Effector CD4-positive, alpha-beta T cell (primary cell): ENCODE measurements around the gene AFMID.

ENCODE experiments used
- DNase-seq: peaks from one replicate; pipeline ENCODE4 v3.0.0-alpha.2; 2020

Gene AFMID

DNA sequence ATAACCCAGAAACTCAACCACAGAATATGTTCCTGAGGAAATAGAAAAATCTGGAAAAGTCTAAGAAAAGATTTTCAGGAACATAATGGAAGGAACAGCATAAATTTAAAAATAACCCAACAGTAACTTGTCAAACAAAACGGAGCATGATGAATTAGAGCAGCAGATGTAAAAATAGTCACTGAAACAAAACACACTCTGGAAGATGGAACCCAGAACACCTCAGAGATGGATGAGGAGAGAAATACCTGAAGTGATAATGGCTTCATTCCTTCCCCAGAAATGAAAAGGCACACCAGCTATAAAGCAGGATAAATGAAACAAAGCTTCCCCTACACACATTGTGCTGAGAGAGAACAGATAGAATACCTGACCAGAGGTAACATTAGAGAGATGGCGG is 6.7 kb upstream of the AFMID start:
- no peak for DNase-seq

DNA sequence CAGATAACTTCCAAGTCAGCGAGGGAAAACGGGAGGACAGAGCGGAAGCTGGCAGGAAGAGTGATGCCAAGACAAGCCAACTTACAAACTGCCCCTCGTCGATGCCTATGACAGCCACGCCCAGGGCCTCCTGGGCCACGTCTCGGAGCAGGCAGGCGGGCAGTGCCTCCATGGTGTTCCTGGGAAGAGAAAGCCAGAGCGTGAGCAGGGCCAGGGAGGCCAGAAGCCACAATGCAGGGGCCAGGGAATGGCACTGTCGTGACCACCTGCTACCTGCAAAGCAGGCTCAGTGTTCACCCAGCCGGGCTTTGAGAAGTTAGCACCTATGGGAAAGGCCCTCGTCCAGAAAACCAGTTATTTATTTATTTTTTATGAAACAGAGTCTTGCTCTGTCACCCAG is 4.7 kb upstream of the AFMID start:
- DNase-seq: no peak

DNA sequence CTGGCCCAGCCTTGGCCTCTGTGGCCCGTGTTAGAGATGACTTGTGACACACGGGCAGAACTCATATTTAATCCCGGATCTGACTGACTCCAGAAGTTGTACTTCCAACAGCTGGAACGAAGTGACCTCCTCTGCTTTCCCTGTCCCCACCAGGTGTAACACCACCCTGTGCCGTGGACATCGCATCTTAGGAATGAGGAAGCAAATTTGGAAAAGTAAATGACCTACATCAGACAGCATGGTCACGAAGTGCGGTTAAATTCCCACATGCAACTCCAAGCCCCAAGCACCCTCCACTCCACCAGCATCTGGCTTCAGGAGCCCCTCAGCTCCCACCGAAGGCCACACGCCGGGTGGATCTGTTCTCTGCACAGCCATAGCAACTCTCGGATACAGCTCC is 3.2 kb upstream of the AFMID start:
- DNase-seq: no peak

DNA sequence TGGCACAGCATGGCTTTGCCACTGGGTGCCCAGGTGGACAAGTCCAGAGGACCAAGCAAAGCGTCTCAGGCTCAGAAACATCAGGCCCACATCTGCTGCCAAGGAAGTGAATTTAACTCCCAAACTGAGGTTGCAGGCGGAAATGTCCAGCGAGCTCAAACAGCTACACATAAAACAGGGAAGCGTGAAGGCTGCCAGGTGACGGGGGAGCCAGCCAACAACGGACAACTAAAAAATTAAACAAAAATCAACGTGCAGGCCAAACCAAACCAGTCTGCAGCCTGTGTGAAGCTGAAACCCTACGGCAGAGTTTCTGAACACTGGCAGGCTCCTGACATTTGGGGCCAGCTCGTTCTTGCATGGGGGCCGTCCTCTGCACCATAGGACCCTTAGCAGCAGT is 2.8 kb upstream of the AFMID start:
- no peak for DNase-seq

DNA sequence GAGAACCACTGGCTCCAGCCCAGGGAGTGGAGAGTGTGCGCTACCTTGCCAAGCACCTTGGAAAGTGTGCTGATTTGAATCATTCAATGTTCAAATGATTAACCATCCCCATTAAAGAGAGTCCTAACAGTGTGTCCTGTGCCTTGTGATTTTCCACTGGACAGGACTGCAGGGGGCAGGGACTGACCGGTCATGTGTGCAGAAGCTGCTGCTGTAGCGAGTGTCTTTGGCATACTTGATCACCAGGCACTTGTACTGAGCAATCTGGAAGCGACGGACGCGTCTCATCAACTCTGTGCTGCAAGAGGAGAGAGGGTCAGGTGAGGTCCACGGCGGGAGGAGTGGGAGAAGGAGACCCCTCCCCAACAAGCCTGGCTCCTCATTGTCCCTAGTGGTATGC is 2.3 kb upstream of the AFMID start:
- DNase-seq: no peak

DNA sequence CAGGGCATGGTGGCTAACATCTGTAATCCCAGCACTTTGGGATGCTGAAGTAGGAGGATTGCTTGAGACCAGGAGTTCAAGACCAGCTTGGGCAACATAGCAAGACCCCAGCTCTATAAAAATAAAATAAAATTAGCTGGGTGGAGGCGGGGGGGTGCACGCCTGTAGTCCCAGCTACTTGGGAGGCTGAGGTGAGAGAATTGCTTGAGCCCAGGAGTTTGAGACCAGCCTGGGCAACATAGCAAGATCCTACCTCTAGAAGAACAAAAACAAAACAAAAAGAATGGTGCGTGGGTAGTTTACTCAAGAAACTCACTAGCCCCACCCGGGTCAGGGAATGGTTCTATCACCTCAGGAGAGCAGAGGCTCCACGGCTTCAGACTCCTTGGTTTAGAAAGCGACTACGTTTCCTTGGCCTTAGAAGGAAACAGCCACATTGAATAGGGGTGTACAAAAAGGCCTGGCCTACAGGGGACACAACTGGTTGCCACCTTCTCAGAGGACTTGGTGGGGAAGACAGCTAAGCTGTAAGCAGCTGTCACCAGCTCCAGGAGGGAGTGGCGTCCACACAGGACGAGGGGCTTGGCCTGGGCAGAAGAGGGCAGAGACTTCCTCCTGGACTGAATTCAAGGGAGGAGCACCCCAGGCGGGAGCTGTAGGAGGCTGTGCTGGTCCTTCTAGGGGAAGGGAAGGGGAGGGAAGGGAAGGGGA is 1.0 kb upstream of the AFMID start:
- DNase-seq: no peak

DNA sequence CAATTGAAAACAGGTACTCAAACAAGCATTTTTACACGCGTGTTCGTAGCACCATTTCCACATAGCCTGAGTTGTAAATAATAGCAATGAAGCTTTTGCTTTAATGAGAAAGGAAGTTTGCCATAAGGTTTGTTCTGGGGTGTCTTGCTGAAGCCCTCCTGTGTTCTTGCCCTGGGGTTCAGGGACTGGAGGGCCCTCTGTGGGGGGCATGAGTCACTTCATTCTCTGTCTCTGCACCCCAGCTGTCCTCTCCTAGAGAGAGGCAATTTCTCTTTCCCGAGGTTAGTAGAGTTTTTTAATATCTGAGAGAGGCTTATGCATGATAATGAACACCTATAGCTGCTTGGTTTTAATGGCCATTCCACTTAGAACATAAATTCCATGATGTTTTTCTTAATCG is 9.6 kb downstream of the AFMID start:
- DNase-seq: no peak

DNA sequence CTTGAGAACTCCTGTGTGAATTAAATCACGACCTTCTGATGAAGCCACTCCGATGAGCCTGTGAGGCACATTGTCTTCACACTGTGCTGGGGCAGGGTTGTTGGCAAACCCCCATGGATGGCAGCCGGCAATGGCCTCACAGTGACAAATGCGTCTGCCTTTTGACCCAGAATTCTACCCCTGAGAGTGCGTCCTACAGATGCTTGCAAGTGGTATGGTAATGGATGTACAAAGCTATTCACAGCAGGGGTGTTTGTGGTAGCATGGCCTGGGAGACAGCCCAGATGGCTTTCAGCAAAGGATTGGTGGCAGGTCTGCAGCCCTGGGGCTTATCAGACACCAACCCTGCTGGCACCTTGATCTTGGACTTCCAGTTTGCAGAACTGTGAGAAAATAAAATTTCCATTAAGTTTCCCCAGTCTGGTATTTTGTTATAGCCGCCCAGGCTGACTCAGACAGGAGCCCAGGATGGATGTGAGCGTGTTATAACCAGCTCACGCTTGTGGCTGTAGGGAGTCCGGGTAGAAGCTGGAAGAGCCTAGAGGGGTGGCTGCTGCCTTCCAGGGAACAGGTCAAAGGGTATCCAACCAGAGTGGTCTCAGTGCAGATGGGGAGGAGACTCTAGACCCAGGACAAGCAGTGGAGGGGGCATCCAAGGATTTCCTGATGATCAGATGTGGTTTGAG is 10.1 kb downstream of the AFMID start:
- no peak for DNase-seq

DNA sequence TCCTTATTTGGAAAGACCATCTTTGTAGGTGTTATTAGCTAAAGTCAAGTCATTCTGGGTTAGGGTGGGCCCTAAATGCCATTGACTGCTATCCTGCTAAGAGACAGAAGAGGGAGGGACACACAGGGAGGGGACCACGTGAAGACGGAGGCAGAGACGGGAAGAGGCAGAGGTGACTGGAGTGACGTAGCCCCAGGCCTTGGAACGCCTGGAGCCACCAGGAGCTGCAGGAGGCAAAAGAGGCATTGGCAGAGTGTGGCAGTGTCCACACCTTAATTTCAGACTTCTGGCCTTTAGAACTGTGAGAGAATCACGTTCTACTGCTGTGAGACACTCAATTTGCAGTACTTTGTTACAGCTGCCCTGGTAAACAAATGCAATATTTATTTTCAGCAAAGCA is 13.3 kb downstream of the AFMID start:
- DNase-seq: no peak

DNA sequence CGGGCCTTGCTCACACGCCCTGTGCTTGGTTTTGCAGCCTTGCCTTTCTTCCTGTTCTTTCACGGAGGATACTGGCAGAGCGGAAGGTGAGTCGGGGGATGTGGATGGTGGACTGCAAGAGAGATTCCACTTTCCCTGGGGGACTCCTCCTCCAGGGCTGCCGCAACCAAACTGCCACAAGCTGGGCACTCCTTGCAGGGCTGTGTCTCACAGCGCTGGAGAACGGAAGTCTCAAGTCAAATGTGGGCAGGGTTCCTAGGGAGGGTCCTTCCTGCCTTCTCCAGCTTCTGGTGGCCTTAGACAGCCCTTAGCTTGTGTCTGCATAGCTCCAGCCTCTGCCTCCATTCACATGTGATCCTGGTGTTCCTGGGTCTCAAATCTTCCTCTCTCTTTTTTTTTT is 15.5 kb downstream of the AFMID start:
- no peak for DNase-seq

DNA sequence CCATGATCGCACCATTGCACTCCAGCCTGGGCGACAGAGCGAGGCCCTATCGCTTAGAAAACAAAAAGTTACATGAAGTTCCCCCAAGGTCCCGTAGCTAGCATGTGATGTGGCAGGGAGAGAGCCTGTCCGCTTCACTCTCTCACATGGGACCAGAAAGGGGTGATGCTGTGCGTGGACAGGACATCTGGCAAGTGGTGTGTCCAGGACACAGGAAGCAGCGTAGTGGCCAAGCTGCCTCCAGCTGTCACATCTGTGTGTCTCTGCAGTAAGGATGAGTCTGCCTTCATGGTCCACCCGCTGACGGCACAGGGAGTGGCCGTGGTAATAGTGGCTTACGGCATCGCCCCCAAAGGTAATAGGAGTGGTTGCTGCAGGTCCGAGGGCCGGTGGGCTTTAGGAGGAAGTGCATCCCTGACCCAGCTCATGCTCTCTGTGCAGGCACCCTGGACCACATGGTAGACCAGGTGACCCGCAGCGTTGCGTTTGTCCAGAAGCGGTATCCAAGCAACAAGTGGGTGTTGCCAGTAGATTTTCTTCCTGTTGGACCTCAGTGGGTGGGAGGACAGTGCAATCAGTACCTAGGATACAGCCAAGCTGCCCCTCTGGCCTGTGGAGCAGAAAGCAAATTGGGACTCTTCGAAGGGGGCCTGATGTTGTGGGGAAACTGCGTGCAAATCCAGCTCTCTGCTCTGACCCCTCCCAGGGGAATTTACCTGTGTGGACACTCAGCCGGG is 17.4 kb downstream of the AFMID start:
- no peak for DNase-seq

DNA sequence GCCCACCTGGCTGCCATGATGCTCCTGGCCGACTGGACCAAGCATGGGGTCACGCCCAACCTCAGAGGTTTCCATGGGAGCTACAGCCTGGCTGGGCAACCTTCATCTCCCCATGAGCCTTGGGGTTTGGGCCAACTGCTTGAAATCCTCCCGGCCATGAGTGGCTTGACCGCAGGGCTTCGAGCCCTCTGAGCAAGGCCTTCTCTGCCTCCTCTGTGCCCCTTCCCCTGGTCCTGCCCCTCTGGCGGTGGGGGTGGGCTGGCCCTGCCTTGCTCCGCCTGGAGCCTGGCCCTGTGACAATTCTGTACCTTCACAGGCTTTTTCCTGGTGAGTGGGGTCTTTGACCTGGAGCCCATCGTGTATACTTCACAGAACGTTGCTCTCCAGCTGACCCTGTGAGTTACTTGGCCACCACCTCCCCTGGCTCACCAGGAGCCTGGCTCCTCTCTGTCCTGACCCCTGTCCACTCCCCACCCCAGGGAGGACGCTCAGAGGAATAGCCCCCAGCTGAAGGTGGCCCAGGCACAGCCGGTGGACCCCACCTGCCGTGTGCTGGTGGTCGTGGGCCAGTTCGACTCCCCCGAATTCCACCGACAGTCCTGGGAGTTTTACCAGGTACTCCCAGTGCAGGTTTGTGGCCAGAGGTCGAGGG is 18.1 kb downstream of the AFMID start:
- no peak for DNase-seq

DNA sequence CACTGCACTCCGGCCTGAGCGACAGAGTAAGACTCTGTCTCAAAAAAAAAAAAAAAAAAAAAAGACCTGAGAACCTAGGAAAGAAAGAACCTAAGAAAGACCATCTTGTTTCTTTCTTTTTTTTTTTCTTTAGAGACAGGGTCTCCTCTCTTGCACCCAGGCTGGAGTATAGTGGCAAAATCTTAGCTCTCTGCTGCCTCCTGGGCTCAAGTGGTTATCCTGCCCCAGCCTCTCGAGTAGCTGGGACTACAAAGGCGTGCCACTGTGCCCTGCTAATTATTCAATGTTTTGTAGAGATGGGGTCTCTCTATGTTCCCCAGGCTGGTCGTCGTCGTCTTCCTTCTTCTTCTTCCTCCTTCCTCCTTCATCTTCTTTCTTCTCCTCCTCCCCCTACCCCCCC is 19.1 kb downstream of the AFMID start:
- DNase-seq: no peak

DNA sequence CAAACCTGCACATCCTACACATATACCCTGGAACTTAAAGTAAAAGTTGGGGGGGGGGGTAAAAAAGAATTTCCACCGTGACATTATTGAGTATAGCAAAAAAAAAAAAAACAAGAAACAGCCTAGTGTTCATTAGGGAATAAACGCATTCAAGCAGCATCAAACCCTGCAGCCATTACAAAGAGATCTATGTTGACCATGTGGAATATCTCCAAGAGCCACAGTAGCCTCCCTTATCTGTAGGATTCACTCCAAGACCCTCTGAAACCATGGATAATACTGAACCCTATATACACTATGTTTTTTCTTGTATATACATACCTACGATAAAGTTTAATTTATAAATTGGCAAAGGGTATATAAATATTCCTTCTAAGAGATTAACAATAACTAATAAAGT is 21.3 kb downstream of the AFMID start:
- DNase-seq: no peak

DNA sequence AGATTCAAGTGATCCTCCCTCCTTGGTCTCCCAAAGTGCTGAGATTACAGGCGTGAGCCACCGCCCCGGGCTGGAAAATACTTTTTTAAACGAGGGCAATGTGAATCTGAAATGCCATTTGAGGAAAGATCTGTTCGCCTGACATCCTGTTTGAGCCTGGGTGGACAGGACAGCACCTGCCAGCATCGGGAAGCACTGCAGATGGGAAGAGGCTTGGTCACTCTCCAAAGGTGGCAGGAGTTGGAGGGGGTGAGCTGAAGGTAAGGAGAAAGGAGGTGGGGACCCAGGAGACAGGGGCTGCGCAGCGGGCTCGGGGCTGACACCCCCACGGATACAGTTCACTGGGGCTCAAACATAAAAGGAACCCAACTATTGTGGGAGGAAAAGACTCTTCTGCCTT is 22.9 kb downstream of the AFMID start:
- no peak for DNase-seq

DNA sequence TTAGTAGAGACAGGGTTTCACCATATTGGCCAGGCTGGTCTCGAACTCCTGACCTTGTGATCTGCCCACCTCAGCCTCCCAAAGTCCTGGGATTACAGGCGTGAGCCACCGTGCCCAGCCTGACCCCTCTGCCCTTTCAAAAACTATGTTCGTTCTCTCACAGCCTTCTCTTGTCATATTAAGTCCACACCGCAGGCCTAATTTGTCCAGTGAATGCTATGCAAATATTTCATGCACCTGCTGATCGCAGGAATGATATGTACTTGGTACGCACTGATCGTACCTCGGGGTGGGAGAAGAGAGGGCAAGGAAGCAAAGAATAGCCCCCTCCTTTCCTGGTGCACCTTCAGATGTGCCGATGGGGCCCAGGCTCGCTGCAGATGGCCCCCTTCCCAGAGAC is 23.9 kb downstream of the AFMID start:
- no peak for DNase-seq

DNA sequence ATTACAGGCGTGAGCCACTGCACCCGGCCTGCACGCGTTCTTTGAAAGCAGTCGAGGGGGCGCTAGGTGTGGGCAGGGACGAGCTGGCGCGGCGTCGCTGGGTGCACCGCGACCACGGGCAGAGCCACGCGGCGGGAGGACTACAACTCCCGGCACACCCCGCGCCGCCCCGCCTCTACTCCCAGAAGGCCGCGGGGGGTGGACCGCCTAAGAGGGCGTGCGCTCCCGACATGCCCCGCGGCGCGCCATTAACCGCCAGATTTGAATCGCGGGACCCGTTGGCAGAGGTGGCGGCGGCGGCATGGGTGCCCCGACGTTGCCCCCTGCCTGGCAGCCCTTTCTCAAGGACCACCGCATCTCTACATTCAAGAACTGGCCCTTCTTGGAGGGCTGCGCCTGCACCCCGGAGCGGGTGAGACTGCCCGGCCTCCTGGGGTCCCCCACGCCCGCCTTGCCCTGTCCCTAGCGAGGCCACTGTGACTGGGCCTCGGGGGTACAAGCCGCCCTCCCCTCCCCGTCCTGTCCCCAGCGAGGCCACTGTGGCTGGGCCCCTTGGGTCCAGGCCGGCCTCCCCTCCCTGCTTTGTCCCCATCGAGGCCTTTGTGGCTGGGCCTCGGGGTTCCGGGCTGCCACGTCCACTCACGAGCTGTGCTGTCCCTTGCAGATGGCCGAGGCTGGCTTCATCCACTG is 27.0 kb downstream of the AFMID start, which contains the start of gene BIRC5:
TSS of gene BIRC5 (plus strand) at position 238 of the 690 bp plus-strand sequence. CDS start at position 302, 64 bp downstream.
- DNase-seq: peak; percentile 89

DNA sequence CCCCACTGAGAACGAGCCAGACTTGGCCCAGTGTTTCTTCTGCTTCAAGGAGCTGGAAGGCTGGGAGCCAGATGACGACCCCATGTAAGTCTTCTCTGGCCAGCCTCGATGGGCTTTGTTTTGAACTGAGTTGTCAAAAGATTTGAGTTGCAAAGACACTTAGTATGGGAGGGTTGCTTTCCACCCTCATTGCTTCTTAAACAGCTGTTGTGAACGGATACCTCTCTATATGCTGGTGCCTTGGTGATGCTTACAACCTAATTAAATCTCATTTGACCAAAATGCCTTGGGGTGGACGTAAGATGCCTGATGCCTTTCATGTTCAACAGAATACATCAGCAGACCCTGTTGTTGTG is 27.5 kb downstream of the AFMID start:
- DNase-seq: no peak

DNA sequence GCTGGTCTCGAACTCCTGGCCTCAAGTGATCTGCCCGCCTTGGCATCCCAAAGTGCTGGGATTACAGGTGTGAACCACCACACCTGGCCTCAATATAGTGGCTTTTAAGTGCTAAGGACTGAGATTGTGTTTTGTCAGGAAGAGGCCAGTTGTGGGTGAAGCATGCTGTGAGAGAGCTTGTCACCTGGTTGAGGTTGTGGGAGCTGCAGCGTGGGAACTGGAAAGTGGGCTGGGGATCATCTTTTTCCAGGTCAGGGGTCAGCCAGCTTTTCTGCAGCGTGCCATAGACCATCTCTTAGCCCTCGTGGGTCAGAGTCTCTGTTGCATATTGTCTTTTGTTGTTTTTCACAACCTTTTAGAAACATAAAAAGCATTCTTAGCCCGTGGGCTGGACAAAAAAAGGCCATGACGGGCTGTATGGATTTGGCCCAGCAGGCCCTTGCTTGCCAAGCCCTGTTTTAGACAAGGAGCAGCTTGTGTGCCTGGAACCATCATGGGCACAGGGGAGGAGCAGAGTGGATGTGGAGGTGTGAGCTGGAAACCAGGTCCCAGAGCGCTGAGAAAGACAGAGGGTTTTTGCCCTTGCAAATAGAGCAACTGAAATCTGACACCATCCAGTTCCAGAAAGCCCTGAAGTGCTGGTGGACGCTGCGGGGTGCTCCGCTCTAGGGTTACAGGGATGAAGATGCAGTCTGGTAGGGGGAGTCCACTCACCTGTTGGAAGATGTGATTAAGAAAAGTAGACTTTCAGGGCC is 32.4 kb downstream of the AFMID start:
- DNase-seq: no peak

DNA sequence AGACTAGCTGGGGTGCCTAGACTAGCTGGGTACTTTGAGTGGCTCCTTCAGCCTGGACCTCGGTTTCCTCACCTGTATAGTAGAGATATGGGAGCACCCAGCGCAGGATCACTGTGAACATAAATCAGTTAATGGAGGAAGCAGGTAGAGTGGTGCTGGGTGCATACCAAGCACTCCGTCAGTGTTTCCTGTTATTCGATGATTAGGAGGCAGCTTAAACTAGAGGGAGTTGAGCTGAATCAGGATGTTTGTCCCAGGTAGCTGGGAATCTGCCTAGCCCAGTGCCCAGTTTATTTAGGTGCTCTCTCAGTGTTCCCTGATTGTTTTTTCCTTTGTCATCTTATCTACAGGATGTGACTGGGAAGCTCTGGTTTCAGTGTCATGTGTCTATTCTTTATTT is 35.9 kb downstream of the AFMID start:
- no peak for DNase-seq

DNA sequence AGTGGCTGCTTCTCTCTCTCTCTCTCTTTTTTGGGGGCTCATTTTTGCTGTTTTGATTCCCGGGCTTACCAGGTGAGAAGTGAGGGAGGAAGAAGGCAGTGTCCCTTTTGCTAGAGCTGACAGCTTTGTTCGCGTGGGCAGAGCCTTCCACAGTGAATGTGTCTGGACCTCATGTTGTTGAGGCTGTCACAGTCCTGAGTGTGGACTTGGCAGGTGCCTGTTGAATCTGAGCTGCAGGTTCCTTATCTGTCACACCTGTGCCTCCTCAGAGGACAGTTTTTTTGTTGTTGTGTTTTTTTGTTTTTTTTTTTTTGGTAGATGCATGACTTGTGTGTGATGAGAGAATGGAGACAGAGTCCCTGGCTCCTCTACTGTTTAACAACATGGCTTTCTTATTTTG is 36.6 kb downstream of the AFMID start:
- no peak for DNase-seq
